ENCODE data around the gene GALNT18. TPM values are rescaled to one million over a fixed set of nuclear protein-coding genes. Genes with fewer than 3 reads are reported as not detected.
A peak's percentile ranks its signal among the peaks of the same experiment; 100 is the strongest.

The GALNT18 gene
- polyA plus RNA-seq, 6 donors from 2014 or later: not detected

- DNase-seq (no peak), ATAC-seq (ENCODE audit: low read depth in 2 of 2) (no peak)
- H3K27ac Mint-ChIP-seq: no peak overlapping the region
- peaks cover 9 to 19% (median 16%) of the 10 kb centered on the region in 3 donors for H3K27me3 Mint-ChIP-seq
- H3K4me1 Mint-ChIP-seq: no peaks in the 10 kb centered on the region
- no peak overlapping the region for H3K4me3 Mint-ChIP-seq
- no peaks in the 10 kb centered on the region for H3K9me3 Mint-ChIP-seq
- H3K36me3 Mint-ChIP-seq: no peaks in the 10 kb centered on the region
Observed at GRCh38 chr11:11568651-11569229, 53.1 kb downstream of the GALNT18 start.

DNA sequence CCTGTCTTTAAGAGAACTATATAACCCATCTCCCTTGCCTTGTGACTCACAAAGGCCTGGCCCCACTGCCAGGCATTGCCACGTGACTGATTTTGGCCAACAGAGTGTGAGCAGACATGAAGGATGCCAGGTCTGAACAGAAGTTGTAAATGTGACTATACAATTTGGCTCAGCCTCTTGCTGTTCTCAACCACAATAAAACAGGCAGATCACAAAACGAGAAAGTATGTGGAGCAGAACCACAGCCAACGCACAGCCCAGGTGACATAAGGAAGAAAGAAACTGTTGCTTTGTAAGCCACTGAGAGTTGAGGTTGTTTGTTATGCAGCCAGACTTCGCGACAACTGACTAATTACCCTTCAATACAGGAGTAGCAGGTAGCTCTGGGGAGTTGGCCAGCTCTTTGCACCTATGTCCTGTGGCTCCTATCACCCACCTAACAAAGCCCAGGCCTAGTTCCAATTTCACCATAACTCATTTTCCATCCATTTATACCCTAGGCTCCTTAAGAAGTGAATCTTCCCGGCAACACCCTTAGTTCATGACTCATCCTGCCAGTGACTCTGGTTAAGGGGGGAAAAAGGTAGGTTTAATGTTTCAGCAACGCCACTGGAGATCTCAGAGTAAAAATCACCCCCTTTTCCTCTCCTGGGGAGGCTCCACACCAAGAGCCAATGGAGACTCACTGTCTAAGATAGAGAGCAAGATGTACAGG, 53.7 kb downstream of the GALNT18 start:
- no peak for ATAC-seq (ENCODE audit: low read depth in 2 of 2)
- Mint-ChIP-seq H3K27me3 (peaks cover 10 to 19% (median 16%) of the 10 kb centered on the region in 3 donors), H3K36me3 (no peaks in the 10 kb centered on the region), H3K9me3 (no peaks in the 10 kb centered on the region), H3K4me3 (no peak overlapping the region), H3K4me1 (no peaks in the 10 kb centered on the region), H3K27ac (peak overlapping the region in 1 of 6 donors; percentile 12)
- DNase-seq: no peak

DNA sequence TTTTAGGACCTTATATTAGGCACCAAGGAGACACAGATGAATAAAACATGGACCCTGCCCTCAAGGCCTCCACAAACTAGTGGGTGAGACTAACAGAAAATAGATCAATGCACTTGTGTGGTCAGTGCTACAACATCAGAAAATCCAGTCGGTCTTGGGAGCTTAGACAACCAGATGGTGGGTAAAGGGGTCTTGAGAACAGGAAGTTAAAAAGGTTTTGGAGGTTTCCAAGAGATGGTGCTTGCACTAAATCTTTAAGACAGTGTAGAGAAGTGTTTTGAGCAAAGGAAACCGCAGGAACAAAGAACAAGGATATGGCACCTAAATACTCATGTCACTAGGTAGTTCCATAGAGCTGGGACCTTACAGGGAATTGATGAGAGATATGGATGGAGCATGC, 56.2 kb downstream of the GALNT18 start:
- no peak for ATAC-seq (ENCODE audit: low read depth in 2 of 2)
- no peak for DNase-seq
- Mint-ChIP-seq H3K9me3 (no peaks in the 10 kb centered on the region), H3K4me3 (no peak overlapping the region), H3K27me3 (peaks cover 12 to 21% (median 14%) of the 10 kb centered on the region in 3 donors), H3K4me1 (no peaks in the 10 kb centered on the region), H3K36me3 (no peaks in the 10 kb centered on the region), H3K27ac (no peak overlapping the region)

DNA sequence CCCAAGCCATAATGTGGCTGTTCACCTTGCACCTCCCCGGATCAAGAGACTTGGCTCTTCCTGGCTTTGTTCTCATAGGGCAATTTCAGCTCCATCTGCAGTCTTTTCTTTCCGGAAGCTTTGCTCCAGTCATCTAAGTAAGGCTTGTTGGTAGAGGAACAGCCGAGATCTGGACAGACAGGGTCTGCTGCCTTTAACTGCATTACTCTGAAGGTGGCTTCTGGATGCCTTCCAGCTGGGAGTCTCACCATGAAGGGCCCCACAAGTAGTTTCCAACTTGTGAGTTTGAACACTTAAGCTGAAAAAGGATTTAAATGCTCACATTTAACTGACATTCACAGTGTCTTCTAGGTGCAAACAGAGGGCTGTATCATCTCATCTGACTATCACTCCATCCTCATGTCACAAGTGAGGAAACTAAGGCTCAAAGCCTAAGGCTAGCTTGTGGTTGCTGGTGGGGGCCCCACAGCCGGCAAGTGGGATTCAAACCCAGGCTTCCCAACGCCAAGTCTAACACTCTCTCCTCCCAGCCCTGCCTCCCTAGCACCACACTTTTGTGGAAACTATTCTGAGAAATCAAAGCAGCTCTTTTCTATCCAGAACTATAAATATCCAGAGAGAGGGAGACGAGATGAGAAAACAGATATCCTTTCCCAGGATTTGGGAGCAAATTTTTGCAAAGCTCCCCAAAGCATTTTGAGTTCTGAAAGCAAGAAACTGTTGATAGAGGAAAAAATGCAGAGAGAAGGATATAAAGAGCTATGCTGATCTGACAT, 58.4 kb downstream of the GALNT18 start:
- ATAC-seq (ENCODE audit: low read depth in 2 of 2): no peak

DNA sequence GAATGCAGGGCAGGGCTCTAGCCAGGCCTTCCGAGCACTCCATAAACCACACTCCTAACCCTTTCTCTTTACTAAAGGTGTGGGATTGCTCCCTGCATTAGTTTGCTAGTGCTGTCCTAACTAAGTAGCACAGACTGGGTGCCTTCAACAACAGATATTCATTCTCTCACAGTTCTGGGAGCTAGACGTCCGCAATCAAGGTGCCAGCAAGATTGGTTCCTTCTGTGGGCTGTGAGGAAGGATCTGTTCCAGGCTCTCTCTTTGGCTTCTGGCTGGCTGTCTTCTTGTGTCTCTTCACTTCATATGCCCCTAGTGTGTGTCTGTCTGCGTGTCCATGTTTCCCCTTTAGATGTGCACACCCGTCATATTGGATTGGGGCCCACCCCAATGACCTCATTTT, 59.8 kb downstream of the GALNT18 start:
- no peak overlapping the region for H3K27ac Mint-ChIP-seq
- peaks cover 5 to 14% (median 12%) of the 10 kb centered on the region in 3 donors for H3K27me3 Mint-ChIP-seq
- H3K4me1 Mint-ChIP-seq: no peaks in the 10 kb centered on the region
- peaks cover 0 to 11% (median 0%) of the 10 kb centered on the region in 7 donors for H3K9me3 Mint-ChIP-seq
- H3K4me3 Mint-ChIP-seq: peak overlapping the region in 1 of 8 donors; percentile 21
- H3K36me3 Mint-ChIP-seq: no peaks in the 10 kb centered on the region
- ATAC-seq (ENCODE audit: low read depth in 2 of 2) (no peak), DNase-seq (no peak)

More for the DNA sequence above, 58.4 kb downstream of the GALNT18 start:
- DNase-seq: no peak
- Mint-ChIP-seq H3K27ac (no peak overlapping the region), H3K9me3 (peaks cover 0 to 11% (median 0%) of the 10 kb centered on the region in 7 donors), H3K36me3 (no peaks in the 10 kb centered on the region), H3K27me3 (peaks cover 5 to 17% (median 14%) of the 10 kb centered on the region in 3 donors), H3K4me1 (no peaks in the 10 kb centered on the region), H3K4me3 (no peak overlapping the region)

- H3K27ac Mint-ChIP-seq: peak overlapping the region in 1 of 6 donors; percentile 38
- no peak for DNase-seq
- no peaks in the 10 kb centered on the region for H3K36me3 Mint-ChIP-seq
- H3K27me3 Mint-ChIP-seq: peaks cover 6 to 23% (median 10%) of the 10 kb centered on the region in 3 donors
- H3K4me1 Mint-ChIP-seq: no peaks in the 10 kb centered on the region
- peaks cover 0 to 11% (median 0%) of the 10 kb centered on the region in 7 donors for H3K9me3 Mint-ChIP-seq
- ATAC-seq (ENCODE audit: low read depth in 2 of 2): no peak
- H3K4me3 Mint-ChIP-seq: no peak overlapping the region
Observed at GRCh38 chr11:11558826-11559225, 63.0 kb downstream of the GALNT18 start.

DNA sequence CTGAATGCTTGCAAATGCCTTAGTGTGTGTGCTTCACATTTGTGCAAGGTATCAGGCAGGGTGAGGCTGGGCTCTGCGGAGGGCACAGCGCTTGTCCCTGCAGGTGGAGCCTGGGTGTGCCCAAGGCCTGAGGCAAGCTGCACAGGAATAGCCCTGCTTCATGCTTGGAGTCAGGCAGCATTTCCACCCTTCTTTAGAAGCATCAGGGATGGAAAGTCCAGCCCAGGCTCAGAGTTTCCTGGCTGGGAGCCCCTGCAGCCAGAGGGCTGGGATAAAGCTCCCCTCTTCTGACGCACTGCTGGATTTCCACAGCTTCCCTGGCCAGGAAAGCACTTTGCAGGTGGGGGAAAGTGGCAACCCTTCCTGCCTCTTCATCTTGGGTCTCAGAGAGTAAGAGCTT, 63.4 kb downstream of the GALNT18 start:
- DNase-seq (no peak), ATAC-seq (ENCODE audit: low read depth in 2 of 2) (no peak)
- Mint-ChIP-seq H3K4me1 (no peaks in the 10 kb centered on the region), H3K27me3 (peaks cover 5 to 25% (median 12%) of the 10 kb centered on the region in 3 donors), H3K36me3 (no peaks in the 10 kb centered on the region), H3K9me3 (peaks cover 0 to 11% (median 0%) of the 10 kb centered on the region in 7 donors), H3K27ac (no peak overlapping the region), H3K4me3 (no peak overlapping the region)

GRCh38 chr11:11555208-11555607, 66.6 kb downstream of the GALNT18 start:
- Mint-ChIP-seq H3K27ac (no peak overlapping the region), H3K4me1 (no peaks in the 10 kb centered on the region), H3K4me3 (peak overlapping the region in 1 of 8 donors; percentile 59), H3K27me3 (peaks cover 5 to 23% (median 12%) of the 10 kb centered on the region in 3 donors), H3K36me3 (no peaks in the 10 kb centered on the region), H3K9me3 (peaks cover 0 to 11% (median 0%) of the 10 kb centered on the region in 7 donors)
- DNase-seq: no peak
- no peak for ATAC-seq (ENCODE audit: low read depth in 2 of 2)

- ATAC-seq (ENCODE audit: low read depth in 2 of 2): no peak
- H3K27me3 Mint-ChIP-seq: peaks cover 5 to 13% (median 12%) of the 10 kb centered on the region in 3 donors
- H3K4me1 Mint-ChIP-seq: no peaks in the 10 kb centered on the region
Observed at GRCh38 chr11:11553573-11553972, 68.2 kb downstream of the GALNT18 start.

GRCh38 chr11:11552529-11553087, 69.2 kb downstream of the GALNT18 start:
- Mint-ChIP-seq H3K4me3 (no peak overlapping the region), H3K4me1 (no peaks in the 10 kb centered on the region), H3K27ac (no peak overlapping the region), H3K36me3 (no peaks in the 10 kb centered on the region), H3K27me3 (peaks cover 8 to 23% (median 15%) of the 10 kb centered on the region in 3 donors), H3K9me3 (peaks cover 0 to under 1% (median 0%) of the 10 kb centered on the region in 7 donors)
- ATAC-seq (ENCODE audit: low read depth in 2 of 2): no peak
- no peak for DNase-seq

More at GRCh38 chr11:11553573-11553972, 68.2 kb downstream of the GALNT18 start:
- Mint-ChIP-seq H3K36me3 (no peaks in the 10 kb centered on the region), H3K27ac (no peak overlapping the region), H3K9me3 (no peaks in the 10 kb centered on the region), H3K4me3 (no peak overlapping the region)
- DNase-seq: no peak

GRCh38 chr11:11550534-11550933, 71.3 kb downstream of the GALNT18 start:
- peaks cover 10 to 23% (median 18%) of the 10 kb centered on the region in 3 donors for H3K27me3 Mint-ChIP-seq
- no peaks in the 10 kb centered on the region for H3K4me1 Mint-ChIP-seq
- DNase-seq: no peak
- H3K27ac Mint-ChIP-seq: no peak overlapping the region
- H3K9me3 Mint-ChIP-seq: peaks cover 0 to 2% (median 0%) of the 10 kb centered on the region in 7 donors
- H3K4me3 Mint-ChIP-seq: no peak overlapping the region
- no peak for ATAC-seq (ENCODE audit: low read depth in 2 of 2)
- no peaks in the 10 kb centered on the region for H3K36me3 Mint-ChIP-seq

- no peak for ATAC-seq (ENCODE audit: low read depth in 2 of 2)
- Mint-ChIP-seq H3K4me1 (no peaks in the 10 kb centered on the region), H3K27me3 (peaks cover 5 to 12% (median 6%) of the 10 kb centered on the region in 3 donors), H3K27ac (no peak overlapping the region), H3K9me3 (peaks cover 0 to 2% (median 0%) of the 10 kb centered on the region in 7 donors), H3K36me3 (no peaks in the 10 kb centered on the region), H3K4me3 (no peak overlapping the region)
- no peak for DNase-seq
Observed at GRCh38 chr11:11545285-11546275, 76.2 kb downstream of the GALNT18 start.

Measured in naive B cell (primary cell).